Measurements from ENCODE around the gene KIF1C. TPM values are rescaled to one million over a fixed set of nuclear protein-coding genes. Genes with fewer than 3 reads are reported as not detected.

Gene KIF1C
- total RNA-seq, 1 donor from 2014 or later = 22.1 TPM

GRCh38 chr17:5044630-5045029 is 46.9 kb downstream of the KIF1C start:
- Histone ChIP-seq H3K36me3 (no peaks in the 10 kb centered on the region), H2AFZ (replicated peaks) (no peak overlapping the region), H3K9me3 (ENCODE audit: low read depth) (no peaks in the 10 kb centered on the region), H3F3A (ENCODE audit: low read depth) (no peaks in the 10 kb centered on the region), H4K20me1 (ENCODE audit: low read depth) (no peaks in the 10 kb centered on the region), H3K4me2 (no peak overlapping the region), H3K4me3 (no peak overlapping the region), H3K79me2 (ENCODE audit: low read depth) (no peaks in the 10 kb centered on the region), H3K9ac (no peak overlapping the region), H3K27me3 (no peaks in the 10 kb centered on the region), H3K27ac (no peak overlapping the region), H3K4me1 (no peaks in the 10 kb centered on the region)
- peaks cover 2% of the 10 kb centered on the region for H3K4me1 Mint-ChIP-seq
- H3K27ac Mint-ChIP-seq = no peak overlapping the region
- DNase-seq (ENCODE audit: low spot score) = no peak
- no peak for TF ChIP-seq EZH2 (IDR thresholded peaks at IDR 0.05)
- TF ChIP-seq EZH2phosphoT487 (IDR thresholded peaks at IDR 0.05) = no peak
- peaks cover 8% of the 10 kb centered on the region for H3K9me3 Mint-ChIP-seq
- H3K4me3 Mint-ChIP-seq = no peak overlapping the region
- H3K36me3 Mint-ChIP-seq = no peaks in the 10 kb centered on the region
- H3K27me3 Mint-ChIP-seq (ENCODE audit: insufficient read depth, low read depth) = peaks cover 3% of the 10 kb centered on the region

DNA sequence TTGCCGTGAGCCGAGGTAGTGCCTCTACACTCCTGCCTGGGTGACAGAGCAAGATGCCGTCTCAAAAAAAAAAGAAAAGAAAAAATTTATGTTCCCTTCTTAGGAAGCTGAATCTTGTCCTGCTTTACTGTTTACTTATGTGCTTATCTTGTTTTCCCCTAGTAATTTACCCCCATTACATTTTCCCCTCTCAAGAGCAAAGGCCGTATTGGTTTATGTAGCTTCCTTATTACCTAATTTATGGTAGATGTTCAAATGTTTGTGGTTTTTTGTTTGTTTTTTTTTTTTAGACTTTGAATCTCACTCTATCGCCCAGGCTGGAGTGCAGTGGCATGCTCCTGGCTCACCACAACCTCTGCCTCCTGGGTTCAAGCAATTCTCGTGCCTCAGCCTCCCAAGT is 47.7 kb downstream of the KIF1C start:
- peaks cover 9% of the 10 kb centered on the region for H3K4me1 Mint-ChIP-seq
- H3K27ac Mint-ChIP-seq = no peak overlapping the region
- no peak for DNase-seq (ENCODE audit: low spot score)

GRCh38 chr17:5047446-5047845 is 49.7 kb downstream of the KIF1C start:
- no peaks in the 10 kb centered on the region for H3K9me3 Mint-ChIP-seq
- H4K20me1 ChIP-seq (ENCODE audit: low read depth) = no peaks in the 10 kb centered on the region
- H3K79me2 ChIP-seq (ENCODE audit: low read depth) = no peaks in the 10 kb centered on the region
- peaks cover 10% of the 10 kb centered on the region for H3K4me1 Mint-ChIP-seq
- H3K4me1 ChIP-seq = no peaks in the 10 kb centered on the region
- H3K36me3 ChIP-seq = no peaks in the 10 kb centered on the region
- no peaks in the 10 kb centered on the region for H3F3A ChIP-seq (ENCODE audit: low read depth)
- H3K27ac ChIP-seq = no peak overlapping the region
- no peak for DNase-seq (ENCODE audit: low spot score)
- no peak overlapping the region for H2AFZ ChIP-seq (replicated peaks)
- TF ChIP-seq CTCF (IDR thresholded peaks at IDR 0.05) (no peak), EZH2phosphoT487 (IDR thresholded peaks at IDR 0.05) (no peak), EZH2 (IDR thresholded peaks at IDR 0.05) (no peak)
- H3K4me3 ChIP-seq = no peak overlapping the region
- no peak overlapping the region for H3K4me3 Mint-ChIP-seq
- no peak overlapping the region for H3K27ac Mint-ChIP-seq
- peaks cover 4% of the 10 kb centered on the region for H3K27me3 Mint-ChIP-seq (ENCODE audit: insufficient read depth, low read depth)
- no peak overlapping the region for H3K9ac ChIP-seq
- H3K36me3 Mint-ChIP-seq = no peaks in the 10 kb centered on the region
- H3K4me2 ChIP-seq = no peak overlapping the region
- H3K9me3 ChIP-seq (ENCODE audit: low read depth) = no peaks in the 10 kb centered on the region
- H3K27me3 ChIP-seq = no peaks in the 10 kb centered on the region

More for the DNA sequence above, 47.7 kb downstream of the KIF1C start:
- no peak overlapping the region for H2AFZ ChIP-seq (replicated peaks)
- H3K9me3 ChIP-seq (ENCODE audit: low read depth) = no peaks in the 10 kb centered on the region
- H4K20me1 ChIP-seq (ENCODE audit: low read depth) = no peaks in the 10 kb centered on the region
- H3K9ac ChIP-seq = no peak overlapping the region
- no peak for TF ChIP-seq CTCF (IDR thresholded peaks at IDR 0.05)
- TF ChIP-seq EZH2phosphoT487 (IDR thresholded peaks at IDR 0.05) = no peak
- TF ChIP-seq EZH2 (IDR thresholded peaks at IDR 0.05) = no peak
- no peak overlapping the region for H3K4me3 ChIP-seq
- Mint-ChIP-seq H3K27me3 (ENCODE audit: insufficient read depth, low read depth) (peaks cover 3% of the 10 kb centered on the region), H3K4me3 (no peak overlapping the region), H3K36me3 (no peaks in the 10 kb centered on the region), H3K9me3 (peaks cover 3% of the 10 kb centered on the region)
- H3K4me2 ChIP-seq = no peak overlapping the region
- H3K79me2 ChIP-seq (ENCODE audit: low read depth) = no peaks in the 10 kb centered on the region
- no peaks in the 10 kb centered on the region for H3K36me3 ChIP-seq
- H3K27ac ChIP-seq = no peak overlapping the region
- no peaks in the 10 kb centered on the region for H3K4me1 ChIP-seq
- H3K27me3 ChIP-seq = no peaks in the 10 kb centered on the region
- no peaks in the 10 kb centered on the region for H3F3A ChIP-seq (ENCODE audit: low read depth)

DNA sequence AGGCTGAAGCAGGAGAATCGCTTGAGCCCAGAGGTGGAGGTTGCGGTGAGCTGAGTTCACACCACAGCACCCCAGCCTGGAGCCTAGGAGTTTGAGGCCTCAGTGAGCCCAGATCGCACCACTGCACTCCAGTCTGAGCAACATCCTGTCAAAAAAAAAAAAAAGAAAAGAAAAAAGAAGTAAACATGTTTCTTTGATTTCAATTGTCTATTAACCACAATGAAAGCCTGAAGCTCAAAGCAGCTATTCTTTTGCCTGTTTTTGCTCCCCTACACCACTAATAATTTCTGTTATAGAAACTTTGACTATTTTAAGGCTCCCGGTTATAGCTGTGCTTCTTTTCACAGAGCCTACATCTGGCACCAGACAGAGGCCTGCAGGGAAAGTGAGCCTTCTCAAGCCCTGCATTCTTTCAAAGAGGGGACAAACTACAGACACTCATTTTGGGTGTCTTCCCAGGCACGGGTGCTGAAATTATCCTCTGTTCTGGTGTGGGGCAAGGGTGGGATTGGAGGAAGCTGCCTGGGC is 51.6 kb downstream of the KIF1C start:
- H2AFZ ChIP-seq (replicated peaks) = peak overlapping the region; percentile 72
- no peak for DNase-seq (ENCODE audit: low spot score)

More for the DNA sequence above, 51.6 kb downstream of the KIF1C start:
- Mint-ChIP-seq H3K27me3 (ENCODE audit: insufficient read depth, low read depth) (peaks cover 4% of the 10 kb centered on the region), H3K27ac (no peak overlapping the region), H3K36me3 (no peaks in the 10 kb centered on the region), H3K9me3 (no peaks in the 10 kb centered on the region), H3K4me1 (peaks cover 10% of the 10 kb centered on the region), H3K4me3 (no peak overlapping the region)
- Histone ChIP-seq H3K4me2 (no peak overlapping the region), H3K27me3 (no peaks in the 10 kb centered on the region), H3K4me3 (no peak overlapping the region), H3K9me3 (ENCODE audit: low read depth) (no peaks in the 10 kb centered on the region), H3K36me3 (no peaks in the 10 kb centered on the region), H3K4me1 (no peaks in the 10 kb centered on the region), H3K9ac (no peak overlapping the region), H3K79me2 (ENCODE audit: low read depth) (no peaks in the 10 kb centered on the region), H4K20me1 (ENCODE audit: low read depth) (no peaks in the 10 kb centered on the region), H3F3A (ENCODE audit: low read depth) (no peaks in the 10 kb centered on the region), H3K27ac (no peak overlapping the region)
- TF ChIP-seq EZH2 (IDR thresholded peaks at IDR 0.05) (no peak), EZH2phosphoT487 (IDR thresholded peaks at IDR 0.05) (no peak), CTCF (IDR thresholded peaks at IDR 0.05) (no peak)

Data from neural progenitor cell (in vitro differentiated cells).